G401.6 (cell line): Measurements from ENCODE around the gene CLPX.
"Not testable (repeated sequence)": the region's sequence is repeated elsewhere in the genome, so short reads cannot be mapped to it uniquely, and the experiment has no call there.

Source experiments
- FAIRE-seq: peaks from 2 replicates; lab custom pipeline; 2012; peaks lifted over from hg19 to GRCh38; lab: Jason Lieb, UNC

The CLPX gene

DNA sequence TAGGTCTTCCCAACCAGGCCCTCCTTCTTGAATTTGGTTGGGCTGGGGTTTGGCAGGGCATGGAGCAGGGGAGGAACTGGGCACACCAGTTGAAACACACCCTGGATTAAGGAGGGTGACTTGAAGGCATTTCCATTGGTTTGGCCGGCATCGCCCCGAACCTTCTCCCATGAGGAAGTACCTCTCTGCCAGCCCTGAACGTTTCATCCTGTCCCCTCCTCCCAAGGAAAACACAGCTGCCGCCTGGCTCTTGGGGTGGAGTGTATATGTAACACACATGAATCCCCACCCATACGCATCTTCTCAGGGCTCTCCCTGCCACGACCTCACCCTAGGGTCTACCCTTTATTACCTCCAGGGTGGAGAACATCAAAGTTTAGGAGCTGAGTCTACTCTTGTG lies 84.7 kb downstream of the CLPX start:
- no peak for FAIRE-seq

GRCh38 chr15:65099801-65100200 lies 85.3 kb downstream of the CLPX start:
- FAIRE-seq: not testable (repeated sequence)

- FAIRE-seq: no peak
Measured at GRCh38 chr15:65099336-65099735, 85.8 kb downstream of the CLPX start.
